Measurements from ENCODE around the gene TREX2.

The TREX2 gene

GRCh38 chrX:153445856-153446635 lies at the start of gene TREX2:
Gene TREX2 (minus strand): TSS chrX:153446056. CDS start chrX:153445430, 626 bp downstream.
- DNase-seq (ENCODE audit: low read depth), result no peak
- no peak within 1 kb of the TSS for H3K4me3 ChIP-seq (ENCODE audit: low read length)
- TF ChIP-seq CTCF (conservative IDR thresholded peaks at IDR 0.05; ENCODE audit: low read length), result no peak

- H3K4me3 ChIP-seq (ENCODE audit: low read length), result peak overlapping the region; percentile 75
- DNase-seq (ENCODE audit: low read depth), result no peak
Observed at GRCh38 chrX:153495362-153495751, 49.5 kb upstream of the TREX2 start.

GRCh38 chrX:153494541-153495361 lies 48.9 kb upstream of the TREX2 start, which contains the start of gene BGN:
Gene BGN (plus strand): TSS chrX:153494980. CDS start chrX:153504632, 9,652 bp downstream.
- no peak for DNase-seq (ENCODE audit: low read depth)
- H3K4me3 ChIP-seq (ENCODE audit: low read length), result peak within 1 kb of the TSS; percentile 75
- peak; percentile 50 for TF ChIP-seq CTCF (conservative IDR thresholded peaks at IDR 0.05; ENCODE audit: low read length)

More at GRCh38 chrX:153495362-153495751, 49.5 kb upstream of the TREX2 start:
- no peak for TF ChIP-seq CTCF (conservative IDR thresholded peaks at IDR 0.05; ENCODE audit: low read length)

- no peak for DNase-seq (ENCODE audit: low read depth)
- peak overlapping the region; percentile 55 for H3K4me3 ChIP-seq (ENCODE audit: low read length)
- TF ChIP-seq CTCF (conservative IDR thresholded peaks at IDR 0.05; ENCODE audit: low read length), result no peak
Observed at GRCh38 chrX:153494061-153494460, 48.2 kb upstream of the TREX2 start.

GRCh38 chrX:153493085-153493484 lies 47.2 kb upstream of the TREX2 start:
- TF ChIP-seq CTCF (conservative IDR thresholded peaks at IDR 0.05; ENCODE audit: low read length), result no peak
- H3K4me3 ChIP-seq (ENCODE audit: low read length), result no peak overlapping the region

GRCh38 chrX:153492543-153492942 lies 46.7 kb upstream of the TREX2 start:
- H3K4me3 ChIP-seq (ENCODE audit: low read length), result no peak overlapping the region
- no peak for TF ChIP-seq CTCF (conservative IDR thresholded peaks at IDR 0.05; ENCODE audit: low read length)
- DNase-seq (ENCODE audit: low read depth), result no peak

More at GRCh38 chrX:153493085-153493484, 47.2 kb upstream of the TREX2 start:
- DNase-seq (ENCODE audit: low read depth), result no peak
